ENCODE measurements around the gene TRPM1.

TRPM1 gene

GRCh38 chr15:31084176-31084575, 17.3 kb downstream of the TRPM1 start:
- no peak overlapping the region for H3K4me3 ChIP-seq (ENCODE audit: low read depth, low read length)
- no peak for TF ChIP-seq CTCF (IDR thresholded peaks at IDR 0.05; ENCODE audit: borderline replicate concordance, insufficient read depth, low read depth, low read length)

GRCh38 chr15:31083370-31083780, 18.1 kb downstream of the TRPM1 start:
- TF ChIP-seq CTCF (IDR thresholded peaks at IDR 0.05; ENCODE audit: borderline replicate concordance, insufficient read depth, low read depth, low read length): no peak
- no peak overlapping the region for H3K4me3 ChIP-seq (ENCODE audit: low read depth, low read length)

GRCh38 chr15:31082771-31083369, 18.7 kb downstream of the TRPM1 start:
- no peak for TF ChIP-seq CTCF (IDR thresholded peaks at IDR 0.05; ENCODE audit: borderline replicate concordance, insufficient read depth, low read depth, low read length)
- no peak overlapping the region for H3K4me3 ChIP-seq (ENCODE audit: low read depth, low read length)

- TF ChIP-seq CTCF (IDR thresholded peaks at IDR 0.05; ENCODE audit: borderline replicate concordance, insufficient read depth, low read depth, low read length): no peak
- H3K4me3 ChIP-seq (ENCODE audit: low read depth, low read length): no peak overlapping the region
These were observed 19.8 kb downstream of the TRPM1 start for GRCh38 chr15:31081588-31082250.

- TF ChIP-seq CTCF (IDR thresholded peaks at IDR 0.05; ENCODE audit: borderline replicate concordance, insufficient read depth, low read depth, low read length): no peak
- H3K4me3 ChIP-seq (ENCODE audit: low read depth, low read length): no peak overlapping the region
These were observed 20.5 kb downstream of the TRPM1 start for GRCh38 chr15:31081056-31081455.

- no peak overlapping the region for H3K4me3 ChIP-seq (ENCODE audit: low read depth, low read length)
- no peak for TF ChIP-seq CTCF (IDR thresholded peaks at IDR 0.05; ENCODE audit: borderline replicate concordance, insufficient read depth, low read depth, low read length)
These were observed 20.9 kb downstream of the TRPM1 start for GRCh38 chr15:31080591-31081014.

GRCh38 chr15:31079519-31079918, 22.0 kb downstream of the TRPM1 start:
- TF ChIP-seq CTCF (IDR thresholded peaks at IDR 0.05; ENCODE audit: borderline replicate concordance, insufficient read depth, low read depth, low read length): no peak
- H3K4me3 ChIP-seq (ENCODE audit: low read depth, low read length): no peak overlapping the region

All from GM12875 (cell line).